Panc1 (cell line): ENCODE data around the gene PTBP2.

Experiments
- CTCF ChIP-seq: fragments of 450-650 bp; IDR thresholded peaks from 2 replicates; pipeline ENCODE4 v1.5.1; 2017; ENCODE audit warnings: mild to moderate bottlenecking
- POLR2AphosphoS5 ChIP-seq: IDR thresholded peaks from 2 replicates; pipeline ENCODE4 v1.6.1; 2012; ENCODE audit warnings: mild to moderate bottlenecking, low read depth, low read length, moderate library complexity
- REST ChIP-seq, 2 experiments: IDR thresholded peaks; 2 replicates each; pipeline ENCODE4 v1.6.1; 2011 to 2012; ENCODE audit warnings: low read depth in 2 of 2, control low read depth in 1 of 2, low read length in 1 of 2, mild to moderate bottlenecking in 1 of 2, moderate library complexity in 1 of 2; ENCODE audit not compliant: insufficient read depth in 1 of 2
- SIN3A ChIP-seq: IDR thresholded peaks from 2 replicates; pipeline ENCODE4 v1.6.1; 2012; ENCODE audit warnings: low read depth, mild to moderate bottlenecking, low read length, moderate library complexity, borderline replicate concordance; ENCODE audit not compliant: insufficient read depth

DNA sequence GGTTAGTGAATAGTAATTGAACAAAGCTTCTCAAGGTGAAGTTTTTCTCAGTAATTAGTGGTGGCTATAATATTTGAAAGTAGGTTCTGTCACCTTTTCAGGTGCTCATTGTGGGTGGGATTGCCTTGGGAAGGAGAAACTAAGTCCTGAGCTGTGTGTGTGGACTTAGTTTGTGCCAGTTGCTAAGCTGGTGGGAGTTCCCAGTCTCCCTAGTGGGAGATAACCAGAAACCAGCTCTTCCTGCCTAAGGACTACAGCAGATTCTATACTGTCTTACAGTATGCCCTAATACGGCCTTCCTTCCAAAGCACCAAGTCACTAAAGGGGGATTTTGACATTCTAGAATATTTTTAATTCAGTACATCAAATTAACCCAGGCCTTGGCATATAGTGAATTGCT is 94.3 kb downstream of the PTBP2 start:
- TF ChIP-seq CTCF: no peak
- TF ChIP-seq POLR2AphosphoS5: no peak
- TF ChIP-seq SIN3A: no peak
- no peak for TF ChIP-seq REST (IDR thresholded peaks at IDR 0.05; ENCODE audit: insufficient read depth in 1 of 2, low read depth in 2 of 2, low read length in 1 of 2)
